Measurements from ENCODE around the gene ARMCX4.
"Not testable (repeated sequence)": the region's sequence is repeated elsewhere in the genome, so short reads cannot be mapped to it uniquely, and the experiment has no call there.

ARMCX4 gene

GRCh38 chrX:101485212-101485949 lies at the start of gene ARMCX4:
TSS of gene ARMCX4 (plus strand) at chrX:101485456. CDS start at chrX:101488590, 3,134 bp downstream.
- in situ Hi-C loops (cut with HindIII; ENCODE audit: low sequenced_read_pairs) = no loop called here

DNA sequence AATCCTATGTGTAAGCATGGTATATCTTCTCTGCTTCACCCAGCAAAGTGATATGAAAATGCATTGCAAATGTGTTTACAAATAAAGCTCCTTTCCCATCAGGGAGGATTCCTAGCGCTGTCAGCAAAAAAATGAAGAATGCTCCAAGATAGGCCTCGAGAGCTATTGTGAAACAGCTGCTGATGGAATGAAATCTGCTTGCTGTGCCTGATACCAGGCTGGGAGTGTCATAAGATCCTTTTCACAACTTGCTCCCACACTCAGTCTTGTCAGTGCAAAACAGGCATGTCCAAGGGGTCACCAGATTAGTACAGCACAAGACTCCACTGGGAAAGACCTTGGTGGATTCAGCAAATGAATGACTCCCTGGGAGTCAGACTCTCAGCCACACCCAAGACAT lies 43.2 kb upstream of the ARMCX4 start:
- in situ Hi-C loops (cut with HindIII; ENCODE audit: low sequenced_read_pairs) = no loop called here

DNA sequence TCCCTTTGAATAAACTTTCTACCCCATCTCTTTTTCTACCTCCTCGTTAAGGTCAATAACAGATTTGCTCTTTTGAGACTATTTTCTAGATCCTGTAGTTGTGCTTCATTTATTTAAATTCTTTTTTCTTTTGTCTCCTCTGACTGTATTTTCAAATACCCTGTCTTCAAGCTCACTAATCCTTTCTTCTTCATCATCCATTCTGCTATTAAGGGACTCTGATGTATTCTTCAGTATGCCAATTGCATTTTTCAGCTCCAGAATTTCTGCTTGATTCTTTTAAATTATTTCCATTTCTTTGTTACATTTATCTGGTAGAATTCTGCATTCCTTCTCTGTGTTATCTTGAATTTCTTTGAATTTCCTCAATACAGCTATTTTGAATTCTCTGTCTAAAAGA lies 36.0 kb upstream of the ARMCX4 start:
- in situ Hi-C loops (cut with HindIII; ENCODE audit: low sequenced_read_pairs) = no loop called here

GRCh38 chrX:101450085-101450484 lies 35.2 kb upstream of the ARMCX4 start:
- in situ Hi-C loops (cut with HindIII; ENCODE audit: low sequenced_read_pairs) = no loop called here

DNA sequence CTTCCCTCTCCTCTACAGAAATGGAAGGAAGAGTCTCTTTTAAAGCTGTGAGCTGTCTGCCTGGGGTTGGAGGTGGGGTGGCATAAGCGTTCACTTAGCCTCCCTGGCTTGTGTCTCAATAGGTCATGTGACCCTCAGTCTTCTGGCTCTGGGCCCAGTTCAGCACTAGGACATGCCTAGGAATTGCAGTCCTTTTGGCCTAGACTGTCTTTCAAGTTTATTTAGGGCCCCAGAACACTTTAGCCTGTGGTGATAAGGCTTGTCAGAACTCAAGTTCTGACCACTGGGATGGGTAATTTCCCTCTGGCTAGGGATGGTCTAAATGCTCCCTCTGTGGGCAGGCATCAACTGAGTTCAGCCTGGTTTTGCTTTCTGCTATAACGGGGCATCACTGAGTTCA lies 34.3 kb upstream of the ARMCX4 start:
- in situ Hi-C loops (cut with HindIII; ENCODE audit: low sequenced_read_pairs) = no loop called here

DNA sequence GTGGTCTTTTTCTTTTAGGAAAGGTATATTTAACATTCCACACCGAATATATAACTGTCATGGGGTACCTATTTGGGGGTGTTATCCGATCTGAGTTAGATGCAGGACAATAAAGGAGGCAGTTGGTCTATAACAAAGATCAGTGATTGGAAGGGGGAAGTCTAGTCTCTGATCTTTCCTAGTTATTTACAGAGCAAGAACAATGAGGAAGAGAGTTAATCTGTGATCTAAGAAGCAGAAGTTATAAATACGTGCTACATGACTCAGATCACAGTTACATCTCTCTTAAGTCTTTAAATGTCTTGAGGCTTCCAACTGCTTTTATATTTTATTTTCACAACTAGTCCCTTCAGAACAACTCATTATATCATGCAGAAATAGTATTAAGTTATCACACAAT lies 33.2 kb upstream of the ARMCX4 start:
- in situ Hi-C loops (cut with HindIII; ENCODE audit: low sequenced_read_pairs) = no loop called here

DNA sequence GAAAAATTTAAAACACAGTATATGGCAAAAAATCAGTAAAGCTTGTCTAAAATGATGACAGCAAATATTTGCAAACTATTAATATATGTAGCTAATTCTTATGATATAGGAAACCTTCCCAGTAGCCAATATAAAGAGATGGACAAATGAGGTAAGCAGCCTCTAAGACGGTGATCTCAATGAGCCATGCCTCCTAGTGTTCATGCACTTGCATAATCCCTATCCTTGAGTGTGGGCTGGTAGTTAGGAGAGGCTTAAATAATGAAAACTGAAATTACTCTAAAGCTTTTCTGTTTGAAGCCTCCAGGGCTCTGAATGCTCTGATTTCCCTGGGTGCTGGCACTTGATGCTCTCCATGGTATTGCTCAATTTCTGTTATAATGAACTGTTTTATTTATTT lies 24.6 kb upstream of the ARMCX4 start:
- in situ Hi-C loops (cut with HindIII; ENCODE audit: low sequenced_read_pairs) = no loop called here

GRCh38 chrX:101462892-101463291 lies 22.4 kb upstream of the ARMCX4 start:
- in situ Hi-C loops (cut with HindIII; ENCODE audit: low sequenced_read_pairs) = no loop called here

DNA sequence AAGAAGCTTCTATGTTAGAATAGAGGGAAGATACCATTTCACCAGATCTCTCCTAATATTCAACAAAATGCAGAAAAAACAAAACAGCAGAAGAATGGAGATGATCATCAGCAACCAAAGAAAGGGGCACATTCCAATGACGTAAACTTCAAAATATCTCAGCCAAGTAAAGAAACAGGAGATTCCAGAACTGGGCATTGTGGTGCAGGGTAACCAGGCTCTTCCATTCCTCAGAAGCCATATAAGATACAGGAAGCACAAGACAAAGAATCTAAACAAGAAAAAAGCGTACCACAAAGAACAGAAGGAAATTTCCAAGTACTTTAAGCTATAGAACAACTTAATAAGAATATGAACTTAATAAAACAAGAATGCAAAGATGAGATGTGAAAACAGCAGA lies 6.9 kb upstream of the ARMCX4 start:
- in situ Hi-C loops (cut with HindIII; ENCODE audit: low sequenced_read_pairs) = no loop called here

DNA sequence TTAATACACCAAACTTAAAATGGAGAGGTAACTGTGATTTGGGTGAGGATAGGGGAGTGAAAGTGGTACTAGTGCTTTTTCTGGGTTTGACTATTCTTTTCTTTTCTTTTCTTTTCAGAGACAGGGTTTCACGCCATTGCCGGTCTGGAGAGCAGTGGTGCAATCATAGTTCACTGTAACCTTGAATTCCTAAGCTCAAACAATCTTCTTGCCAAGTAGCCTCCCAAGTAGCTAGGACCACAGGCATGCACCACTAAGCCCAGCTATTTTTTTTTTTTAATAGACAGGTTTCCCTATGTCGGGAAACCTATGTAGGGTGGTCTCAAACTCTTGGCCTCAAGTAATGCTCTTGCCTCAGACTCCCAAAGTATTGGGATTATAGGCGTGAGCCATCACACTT lies 3.0 kb upstream of the ARMCX4 start:
- in situ Hi-C loops (cut with HindIII; ENCODE audit: low sequenced_read_pairs) = no loop called here

- in situ Hi-C loops (cut with HindIII; ENCODE audit: low sequenced_read_pairs) = no loop called here
These were observed 1.6 kb upstream of the ARMCX4 start for GRCh38 chrX:101483705-101484104.

- in situ Hi-C loops (cut with HindIII; ENCODE audit: low sequenced_read_pairs) = no loop called here
These were observed 1.1 kb upstream of the ARMCX4 start for GRCh38 chrX:101484135-101484534.

GRCh38 chrX:101488796-101489195 lies 3.5 kb downstream of the ARMCX4 start:
- in situ Hi-C loops (cut with HindIII; ENCODE audit: low sequenced_read_pairs) = no loop called here

- in situ Hi-C loops (cut with HindIII; ENCODE audit: low sequenced_read_pairs) = no loop called here
These were observed 6.7 kb downstream of the ARMCX4 start for GRCh38 chrX:101491943-101492342.

- in situ Hi-C loops (cut with HindIII; ENCODE audit: low sequenced_read_pairs) = no loop called here
These were observed 8.0 kb downstream of the ARMCX4 start for GRCh38 chrX:101493225-101493624.

DNA sequence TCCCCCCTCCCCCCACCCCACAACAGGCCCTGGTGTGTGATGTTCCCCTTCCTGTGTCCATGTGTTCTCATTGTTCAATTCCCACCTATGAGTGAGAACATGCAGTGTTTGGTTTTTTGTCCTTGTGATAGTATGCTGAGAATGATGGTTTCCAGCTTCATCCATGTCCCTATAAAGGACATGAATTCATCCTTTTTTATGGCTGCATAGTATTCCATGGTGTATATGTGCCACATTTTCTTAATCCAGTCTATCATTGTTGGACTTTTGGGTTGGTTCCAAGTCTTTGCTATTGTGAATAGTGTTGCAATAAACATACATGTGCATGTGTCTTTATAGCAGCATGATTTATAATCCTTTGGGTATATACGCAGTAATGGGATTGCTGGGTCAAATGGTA lies 17.7 kb downstream of the ARMCX4 start:
- in situ Hi-C loops (cut with HindIII; ENCODE audit: low sequenced_read_pairs) = not testable (repeated sequence)

GRCh38 chrX:101507372-101507771 lies 22.1 kb downstream of the ARMCX4 start:
- in situ Hi-C loops (cut with HindIII; ENCODE audit: low sequenced_read_pairs) = no loop called here

- in situ Hi-C loops (cut with HindIII; ENCODE audit: low sequenced_read_pairs) = no loop called here
These were observed 22.7 kb downstream of the ARMCX4 start for GRCh38 chrX:101507986-101508385.

DNA sequence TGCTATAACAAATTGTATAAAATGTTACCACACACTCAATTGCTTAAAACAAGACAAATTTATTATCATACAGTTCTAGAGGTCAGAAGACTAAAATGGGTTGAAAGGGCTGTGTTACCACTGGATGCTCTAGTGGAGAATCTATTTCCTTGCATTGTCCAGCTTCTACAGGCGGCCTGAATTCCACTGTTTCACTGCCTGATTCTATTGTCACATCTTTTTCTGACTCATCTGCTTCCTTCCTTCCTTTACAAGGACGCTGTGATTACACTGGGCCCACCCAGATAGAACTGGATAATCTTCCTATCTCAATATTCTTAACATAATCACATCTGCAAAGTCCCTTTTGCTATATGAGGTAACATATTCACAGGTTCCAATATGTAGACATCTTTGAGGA lies 45.7 kb downstream of the ARMCX4 start:
- in situ Hi-C loops (cut with HindIII; ENCODE audit: low sequenced_read_pairs) = no loop called here
